GM12878 (cell line): ENCODE results near the gene NPM1.

Source experiments
- ASH2L ChIP-seq: fragments of 300-600, 200-600 bp; sonication (generic); IDR thresholded peaks from 2 replicates; pipeline ENCODE4 v1.6.1; 2017; ENCODE audit warnings: low read depth, mild to moderate bottlenecking, borderline replicate concordance
- CTCF ChIP-seq, 3 experiments: IDR thresholded peaks in 2 of 3; conservative IDR thresholded peaks in 1 of 3; 2 replicates each; pipeline ENCODE4 v1.5.1; 2011; ENCODE audit warnings: low read depth in 3 of 3, low read length in 3 of 3, mild to moderate bottlenecking in 3 of 3, control low read depth in 2 of 3, moderate library complexity in 2 of 3, inconsistent platforms in 1 of 3, mixed read lengths in 1 of 3; ENCODE audit not compliant: control insufficient read depth in 2 of 3, insufficient read depth in 1 of 3; ENCODE audit errors: extremely low read depth in 1 of 3
- MXI1 ChIP-seq: fragments of 150-350 bp; IDR thresholded peaks from 2 replicates; pipeline ENCODE4 v1.6.1; 2011; ENCODE audit warnings: low read depth, mild to moderate bottlenecking, inconsistent platforms, low read length, improper control_type of control experiment
- PKNOX1 ChIP-seq: fragments of 450-650 bp; IDR thresholded peaks from 2 replicates; pipeline ENCODE4 v1.6.1; 2016; ENCODE audit warnings: mild to moderate bottlenecking
- POLR2A ChIP-seq: IDR thresholded peaks from 2 replicates; pipeline ENCODE4 v1.6.1; 2011; ENCODE audit warnings: low read depth, mild to moderate bottlenecking, low read length
- RELA ChIP-seq: fragments of 450-650 bp; IDR thresholded peaks from 2 replicates; pipeline ENCODE4 v1.8.0; 2014; ENCODE audit warnings: borderline replicate concordance; ENCODE audit not compliant: partially characterized antibody
- ZBTB11 ChIP-seq: fragments of 450-650 bp; formaldehyde crosslinking; IDR thresholded peaks from 2 replicates; pipeline ENCODE4 v1.5.0; 2022; ENCODE audit warnings: mild to moderate bottlenecking, missing genetic modification characterization

DNA sequence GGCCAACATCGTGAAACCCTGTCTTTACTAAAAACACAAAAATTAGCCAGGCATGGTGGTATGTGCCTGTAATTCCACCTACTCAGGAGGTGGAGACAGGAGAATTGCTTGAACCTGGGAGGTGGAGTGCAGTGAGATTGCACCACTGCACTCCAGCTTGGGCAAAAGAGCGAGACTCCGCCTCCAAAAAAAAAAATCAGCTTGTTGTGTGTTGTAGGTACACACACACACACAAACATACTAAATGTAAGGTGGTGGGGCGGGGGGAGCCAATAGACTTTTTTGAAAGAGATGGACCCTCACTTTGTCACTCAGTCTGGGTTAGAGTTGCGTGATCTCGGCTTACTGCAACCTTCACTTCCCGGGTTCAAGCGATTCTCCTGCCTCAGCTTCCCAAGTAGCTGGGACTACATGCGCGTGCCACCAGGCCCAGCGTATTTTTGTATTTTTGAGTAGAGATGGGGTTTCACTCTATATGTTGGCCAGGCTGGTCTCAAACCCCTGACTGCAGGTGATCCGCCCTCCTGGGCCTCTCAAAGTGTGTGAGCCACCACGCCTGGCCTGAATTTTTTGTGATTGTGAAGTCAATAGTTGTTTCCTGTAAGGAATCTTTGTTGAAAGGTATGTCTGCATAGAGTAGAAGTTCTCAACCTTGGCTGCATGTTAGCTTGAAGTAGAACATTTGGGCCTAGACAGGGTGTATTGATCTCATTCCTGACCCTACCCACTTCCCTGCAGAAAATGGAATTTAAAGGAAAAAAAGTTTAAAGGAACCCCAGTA is 13.7 kb downstream of the NPM1 start:
- TF ChIP-seq CTCF (IDR thresholded peaks at IDR 0.05 in 2 of 3, conservative IDR thresholded peaks at IDR 0.05 in 1 of 3; ENCODE audit: control insufficient read depth in 2 of 3, extremely low read depth in 1 of 3, insufficient read depth in 1 of 3, low read depth in 3 of 3, low read length in 3 of 3): no peak
- TF ChIP-seq ZBTB11: no peak
- TF ChIP-seq ASH2L: no peak
- no peak for TF ChIP-seq MXI1
- no peak for TF ChIP-seq RELA
- TF ChIP-seq PKNOX1: no peak
- TF ChIP-seq POLR2A: no peak
